Caco-2 (cell line): Measurements from ENCODE around the gene ARHGDIG. TPM values are rescaled to one million over a fixed set of nuclear protein-coding genes. Genes with fewer than 3 reads are reported as not detected.

ENCODE experiments used
- total RNA-seq: library from RNA; stranded (reverse); gene quantifications from 2 replicates; pipeline ENCODE4 v1.2.3, GENCODE V29; 2022

The ARHGDIG gene
- total RNA-seq, 1 experiment from 2014 or later = 2.1 TPM

Other genes with a start within 250 kb of the ARHGDIG start
- gene POLR3K, start 227.0 kb upstream of the ARHGDIG start, total RNA-seq = 29.3 and 32.4 TPM in 2 replicates
- gene SNRNP25, start 226.8 kb upstream of the ARHGDIG start, total RNA-seq = 57.1 and 60.7 TPM in 2 replicates
- gene RHBDF1, start 208.0 kb upstream of the ARHGDIG start, total RNA-seq = 62.3 and 65.8 TPM in 2 replicates
- gene MPG, start 202.4 kb upstream of the ARHGDIG start, total RNA-seq = 39.1 and 41.1 TPM in 2 replicates
- gene NPRL3, start 141.9 kb upstream of the ARHGDIG start, total RNA-seq = 47.2 and 54.0 TPM in 2 replicates
- not detected in 2 replicates for gene HBZ, start 127.9 kb upstream of the ARHGDIG start, total RNA-seq
- gene HBM, start 114.6 kb upstream of the ARHGDIG start, total RNA-seq = not detected in 2 replicates
- gene HBA2, start 107.7 kb upstream of the ARHGDIG start, total RNA-seq = 2.1 TPM in 1 of 2 replicates, not detected in the other
- gene HBA1, start 103.9 kb upstream of the ARHGDIG start, total RNA-seq = 3.6 and 8.6 TPM in 2 replicates
- 7.0 and 9.2 TPM in 2 replicates for gene HBQ1, start 100.1 kb upstream of the ARHGDIG start, total RNA-seq
- gene LUC7L, start 51.1 kb upstream of the ARHGDIG start, total RNA-seq = 80.7 and 86.1 TPM in 2 replicates
- 71.7 and 77.7 TPM in 2 replicates for gene FAM234A, start 45.8 kb upstream of the ARHGDIG start, total RNA-seq
- 5.3 and 8.9 TPM in 2 replicates for gene RGS11, start 4.6 kb upstream of the ARHGDIG start, total RNA-seq
- 0.28 and 0.41 TPM in 2 replicates for gene PDIA2, start 2.6 kb downstream of the ARHGDIG start, total RNA-seq
- 29.7 and 34.5 TPM in 2 replicates for gene AXIN1, start 72.1 kb downstream of the ARHGDIG start, total RNA-seq
- 82.4 and 91.2 TPM in 2 replicates for gene MRPL28, start 89.9 kb downstream of the ARHGDIG start, total RNA-seq
- gene PGAP6, start 101.4 kb downstream of the ARHGDIG start, total RNA-seq = 85.5 and 87.1 TPM in 2 replicates
- gene NME4, start 116.6 kb downstream of the ARHGDIG start, total RNA-seq = 140 and 150 TPM in 2 replicates
- gene DECR2, start 121.3 kb downstream of the ARHGDIG start, total RNA-seq = 50.2 and 52.6 TPM in 2 replicates
- gene RAB11FIP3, start 145.1 kb downstream of the ARHGDIG start, total RNA-seq = 31.3 and 35.8 TPM in 2 replicates
- gene CAPN15, start 247.1 kb downstream of the ARHGDIG start, total RNA-seq = 85.3 and 87.9 TPM in 2 replicates